Liver (tissue), 9 donors: ENCODE measurements around the gene MCF2L2. TPM values are rescaled to one million over a fixed set of nuclear protein-coding genes. Genes with fewer than 3 reads are reported as not detected.

ENCODE experiments used
- DNase-seq: peaks from one replicate; pipeline ENCODE4 v3.0.0-alpha.2; 2017; ENCODE audit warnings: low spot score
- H3K27ac ChIP-seq, 2 donors: one replicate each; pipeline ENCODE4 v1.7.0; 2013; ENCODE audit warnings: inconsistent platforms in 2 of 2, low read length in 2 of 2, control low read depth in 1 of 2, low read depth in 1 of 2, mild to moderate bottlenecking in 1 of 2
- H3K27me3 ChIP-seq, 4 donors: one replicate each; pipeline versions ENCODE4 v1.6.1 to v1.7.0; 2013; ENCODE audit warnings: low read length in 3 of 4, inconsistent platforms in 1 of 4, mild to moderate bottlenecking in 1 of 4, moderate library complexity in 1 of 4; ENCODE audit not compliant: control insufficient read depth in 4 of 4, insufficient read depth in 4 of 4
- H3K36me3 ChIP-seq, 4 donors: one replicate each; pipeline versions ENCODE4 v1.6.1 to v1.7.0; 2013; ENCODE audit warnings: low read length in 3 of 4, mild to moderate bottlenecking in 3 of 4, low read depth in 1 of 4, moderate library complexity in 1 of 4; ENCODE audit not compliant: control insufficient read depth in 4 of 4, insufficient read depth in 3 of 4
- H3K4me1 ChIP-seq, 4 donors: one replicate each; pipeline versions ENCODE4 v1.6.1 to v1.7.0; 2013; ENCODE audit warnings: low read length in 3 of 4, mild to moderate bottlenecking in 3 of 4, moderate library complexity in 1 of 4; ENCODE audit not compliant: control insufficient read depth in 4 of 4, insufficient read depth in 4 of 4
- H3K4me3 ChIP-seq, 3 donors: one replicate each; pipeline versions ENCODE4 v1.6.1 to v1.7.0; 2013; ENCODE audit warnings: low read length in 3 of 3, control low read depth in 1 of 3, low read depth in 1 of 3, mild to moderate bottlenecking in 1 of 3
- H3K9ac ChIP-seq, 2 donors: one replicate each; pipeline ENCODE4 v1.7.0; 2013; ENCODE audit warnings: low read length in 2 of 2, mild to moderate bottlenecking in 2 of 2, moderate library complexity in 2 of 2, control low read depth in 1 of 2, low read depth in 1 of 2
- H3K9me3 ChIP-seq, 4 donors: one replicate each; pipeline versions ENCODE4 v1.6.1 to v1.7.0; 2013; ENCODE audit warnings: low read length in 3 of 4; ENCODE audit not compliant: control insufficient read depth in 4 of 4
- EGR1 ChIP-seq, 2 donors: IDR thresholded peaks; 2 replicates each; pipeline ENCODE4 v1.6.1; 2016 to 2018; ENCODE audit warnings: antibody characterized with exemption in 2 of 2, low read depth in 2 of 2
- FOXA1 ChIP-seq: IDR thresholded peaks from 2 replicates; pipeline ENCODE4 v1.6.1; 2016; ENCODE audit warnings: antibody characterized with exemption
- FOXA2 ChIP-seq: IDR thresholded peaks from 2 replicates; pipeline ENCODE4 v1.6.1; 2016; ENCODE audit warnings: antibody characterized with exemption
- GABPA ChIP-seq, 2 donors: IDR thresholded peaks in 1 of 2; conservative IDR thresholded peaks in 1 of 2; 2 replicates each; pipeline ENCODE4 v1.6.1; 2016; ENCODE audit warnings: antibody characterized with exemption in 2 of 2, mild to moderate bottlenecking in 1 of 2, moderate library complexity in 1 of 2
- HNF4A ChIP-seq, 2 donors: conservative IDR thresholded peaks; 2 replicates each; pipeline ENCODE4 v1.6.1; 2016; ENCODE audit warnings: antibody characterized with exemption in 2 of 2, mild to moderate bottlenecking in 2 of 2
- HNF4G ChIP-seq: IDR thresholded peaks from 2 replicates; pipeline ENCODE4 v1.6.1; 2016; ENCODE audit warnings: antibody characterized with exemption
- JUND ChIP-seq, 2 donors: IDR thresholded peaks; 2 replicates each; pipeline ENCODE4 v1.6.1; 2016; ENCODE audit warnings: antibody characterized with exemption in 2 of 2
- MAX ChIP-seq: IDR thresholded peaks from 2 replicates; pipeline ENCODE4 v1.6.1; 2016; ENCODE audit warnings: antibody characterized with exemption
- NR2F2 ChIP-seq: IDR thresholded peaks from 2 replicates; pipeline ENCODE4 v1.6.1; 2016; ENCODE audit warnings: antibody characterized with exemption
- RAD21 ChIP-seq, 2 donors: IDR thresholded peaks; 2 replicates each; pipeline ENCODE4 v1.6.1; 2016; ENCODE audit warnings: antibody characterized with exemption in 2 of 2, mild to moderate bottlenecking in 2 of 2
- RXRA ChIP-seq, 2 donors: IDR thresholded peaks; 2 replicates each; pipeline ENCODE4 v1.6.1; 2017 to 2018; ENCODE audit warnings: antibody characterized with exemption in 2 of 2, mild to moderate bottlenecking in 1 of 2
- SP1 ChIP-seq: IDR thresholded peaks from 2 replicates; pipeline ENCODE4 v1.6.1; 2018; ENCODE audit warnings: antibody characterized with exemption, mild to moderate bottlenecking
- TAF1 ChIP-seq: conservative IDR thresholded peaks from 2 replicates; pipeline ENCODE4 v1.6.1; 2016; ENCODE audit warnings: antibody characterized with exemption, mild to moderate bottlenecking
- YY1 ChIP-seq: IDR thresholded peaks from 2 replicates; pipeline ENCODE4 v1.6.1; 2016; ENCODE audit warnings: antibody characterized with exemption, mild to moderate bottlenecking
- ZBTB33 ChIP-seq: IDR thresholded peaks from 2 replicates; pipeline ENCODE4 v1.6.1; 2016; ENCODE audit warnings: antibody characterized with exemption
- WGBS: extraction: QIAGEN DNeasy Blood & Tissue Kit; methylation state at CpG from one replicate; pipeline ENCODE4 v1.1.7; 2013; 5-methylcytosine and 5-hydroxymethylcytosine counted together
- polyA plus RNA-seq, 2 donors: library from polyadenylated mRNA; stranded (reverse) in 1 of 2; unstranded in 1 of 2; fragments of 200-250 nt in 1 of 2; fragments of >200 nt in 1 of 2; fragmentation: Nextera tagmentation in 1 of 2; extraction: Ambion mirVana in 1 of 2; gene quantifications; one replicate each; pipeline versions ENCODE4 v1.2.1 to v1.2.3, GENCODE V29; 2013 to 2015
- total RNA-seq, 2 donors: library from RNA; depleted of rRNA; stranded (reverse); fragments of >200 nt; gene quantifications; one replicate each; pipeline ENCODE4 v1.2.3, GENCODE V29; 2014
- TF ChIP-seq, protein P1 (sequence below): IDR thresholded peaks from 2 replicates; pipeline ENCODE4 v1.6.1; 2016; ENCODE audit warnings: antibody characterized with exemption
- TF ChIP-seq, protein P2 (sequence below): fragments of 150-350 bp; IDR thresholded peaks from 2 replicates; pipeline ENCODE4 v1.5.1; 2017; ENCODE audit warnings: improper control_type of control experiment, low read depth, low read length; ENCODE audit not compliant: missing input control
- donor health status: healthy.
- donor health status: healthy.
- donor health status: healthy.
- donor health status: healthy.
- donor health status: healthy.

Gene MCF2L2
- total and polyA plus RNA-seq, 4 donors, result 0.02 to 0.47 (median 0.17) TPM; not detected in 1

- Histone ChIP-seq H3K27ac (no peak overlapping the region), H3K4me1 (no peaks in the 10 kb centered on the region), H3K36me3 (no peaks in the 10 kb centered on the region), H3K4me3 (no peak overlapping the region), H3K9ac (no peak overlapping the region), H3K9me3 (peaks cover 0 to 4% (median 3%) of the 10 kb centered on the region in 4 donors), H3K27me3 (no peaks in the 10 kb centered on the region)
- 70% methylated on average over 4 of the region's 4 CpGs for WGBS
- DNase-seq, result no peak
- TF ChIP-seq JUND (IDR thresholded peaks at IDR 0.05) (no peak), YY1 (no peak), NR2F2 (no peak), TAF1 (no peak), FOXA2 (no peak), FOXA1 (no peak), SP1 (no peak), ZBTB33 (no peak), GABPA (IDR thresholded peaks at IDR 0.05 in 1 of 2, conservative IDR thresholded peaks at IDR 0.05 in 1 of 2) (no peak), MAX (no peak)
- TF ChIP-seq, protein P1, sequence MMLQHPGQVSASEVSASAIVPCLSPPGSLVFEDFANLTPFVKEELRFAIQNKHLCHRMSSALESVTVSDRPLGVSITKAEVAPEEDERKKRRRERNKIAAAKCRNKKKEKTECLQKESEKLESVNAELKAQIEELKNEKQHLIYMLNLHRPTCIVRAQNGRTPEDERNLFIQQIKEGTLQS, result no peak
These were observed 297.2 kb downstream of the MCF2L2 start for GRCh38 chr3:183131186-183131725.

DNA sequence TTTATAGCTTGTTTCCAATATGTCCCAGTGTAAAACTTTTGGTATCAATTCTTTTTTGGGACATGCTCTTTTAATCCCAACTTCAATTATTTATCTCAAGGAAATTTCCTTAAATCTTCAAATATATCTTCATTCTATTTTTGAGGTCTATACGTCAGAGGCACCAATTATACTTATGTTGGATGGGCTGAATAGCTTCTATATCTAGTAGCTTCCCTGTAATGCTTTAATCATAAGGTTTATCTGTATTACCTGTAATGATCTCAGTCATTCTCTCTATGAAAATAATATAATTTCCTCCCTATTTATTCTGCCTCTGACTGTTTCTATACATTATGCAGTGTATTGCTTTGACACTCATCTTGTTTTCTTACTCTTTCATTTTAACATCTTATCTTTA is 299.2 kb downstream of the MCF2L2 start:
- Histone ChIP-seq H3K9me3 (peaks cover 0 to 4% (median 3%) of the 10 kb centered on the region in 4 donors), H3K9ac (no peak overlapping the region), H3K4me3 (no peak overlapping the region), H3K27me3 (no peaks in the 10 kb centered on the region), H3K27ac (no peak overlapping the region), H3K4me1 (no peaks in the 10 kb centered on the region), H3K36me3 (no peaks in the 10 kb centered on the region)
- 93% methylated on average over 1 of the region's 1 CpG for WGBS
- DNase-seq, result no peak
- no peak for TF ChIP-seq SP1
- no peak for TF ChIP-seq FOXA1
- no peak for TF ChIP-seq YY1
- no peak for TF ChIP-seq FOXA2
- TF ChIP-seq TAF1, result no peak
- TF ChIP-seq, protein P2, sequence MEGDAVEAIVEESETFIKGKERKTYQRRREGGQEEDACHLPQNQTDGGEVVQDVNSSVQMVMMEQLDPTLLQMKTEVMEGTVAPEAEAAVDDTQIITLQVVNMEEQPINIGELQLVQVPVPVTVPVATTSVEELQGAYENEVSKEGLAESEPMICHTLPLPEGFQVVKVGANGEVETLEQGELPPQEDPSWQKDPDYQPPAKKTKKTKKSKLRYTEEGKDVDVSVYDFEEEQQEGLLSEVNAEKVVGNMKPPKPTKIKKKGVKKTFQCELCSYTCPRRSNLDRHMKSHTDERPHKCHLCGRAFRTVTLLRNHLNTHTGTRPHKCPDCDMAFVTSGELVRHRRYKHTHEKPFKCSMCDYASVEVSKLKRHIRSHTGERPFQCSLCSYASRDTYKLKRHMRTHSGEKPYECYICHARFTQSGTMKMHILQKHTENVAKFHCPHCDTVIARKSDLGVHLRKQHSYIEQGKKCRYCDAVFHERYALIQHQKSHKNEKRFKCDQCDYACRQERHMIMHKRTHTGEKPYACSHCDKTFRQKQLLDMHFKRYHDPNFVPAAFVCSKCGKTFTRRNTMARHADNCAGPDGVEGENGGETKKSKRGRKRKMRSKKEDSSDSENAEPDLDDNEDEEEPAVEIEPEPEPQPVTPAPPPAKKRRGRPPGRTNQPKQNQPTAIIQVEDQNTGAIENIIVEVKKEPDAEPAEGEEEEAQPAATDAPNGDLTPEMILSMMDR, result no peak
- no peak for TF ChIP-seq NR2F2
- no peak for TF ChIP-seq RXRA (IDR thresholded peaks at IDR 0.05)
- no peak for TF ChIP-seq GABPA (IDR thresholded peaks at IDR 0.05 in 1 of 2, conservative IDR thresholded peaks at IDR 0.05 in 1 of 2)
- no peak for TF ChIP-seq RAD21 (IDR thresholded peaks at IDR 0.05)
- no peak for TF ChIP-seq JUND (IDR thresholded peaks at IDR 0.05)

GRCh38 chr3:183128709-183129108 is 299.7 kb downstream of the MCF2L2 start:
- no peak for DNase-seq

More at GRCh38 chr3:183128709-183129108, 299.7 kb downstream of the MCF2L2 start:
- Histone ChIP-seq H3K4me3 (no peak overlapping the region), H3K9me3 (peaks cover 0 to 4% (median 3%) of the 10 kb centered on the region in 4 donors), H3K27me3 (no peaks in the 10 kb centered on the region), H3K27ac (no peak overlapping the region), H3K36me3 (no peaks in the 10 kb centered on the region), H3K9ac (no peak overlapping the region), H3K4me1 (no peaks in the 10 kb centered on the region)
- 95% methylated on average over 3 of the region's 3 CpGs for WGBS
- TF ChIP-seq ZBTB33 (no peak), TAF1 (no peak), FOXA1 (no peak), NR2F2 (no peak), HNF4A (conservative IDR thresholded peaks at IDR 0.05) (no peak), HNF4G (no peak), EGR1 (IDR thresholded peaks at IDR 0.05; ENCODE audit: low read depth in 2 of 2) (no peak), RXRA (IDR thresholded peaks at IDR 0.05) (no peak)
